Thyroid gland (tissue), 4 donors: ENCODE measurements around the gene TCF12. TPM values are rescaled to one million over a fixed set of nuclear protein-coding genes. Genes with fewer than 3 reads are reported as not detected.

ENCODE experiments used
- DNase-seq, 2 donors: peaks; one replicate each; pipeline ENCODE4 v3.0.0-alpha.2; 2019
- H3K27ac ChIP-seq, 3 donors: fragments of 200-600 bp; sonication (generic); 1 replicate in 2 of 3; 2 replicates in 1 of 3; pipeline ENCODE4 v1.5.1; 2016 to 2019; ENCODE audit warnings: mild to moderate bottlenecking in 1 of 3, moderate library complexity in 1 of 3
- H3K27me3 ChIP-seq: fragments of 200-600 bp; sonication (generic); one replicate; pipeline ENCODE4 v1.5.1; 2019
- H3K36me3 ChIP-seq, 2 donors: fragments of 200-600 bp; sonication (generic); one replicate each; pipeline ENCODE4 v1.5.1; 2016 to 2019
- H3K4me1 ChIP-seq, 2 donors: fragments of 200-600 bp; sonication (generic); one replicate each; pipeline ENCODE4 v1.5.1; 2017 to 2019
- H3K4me3 ChIP-seq, 3 donors: fragments of 200-600 bp; sonication (generic); replicated peaks in 1 of 3; 1 replicate in 2 of 3; 2 replicates in 1 of 3; pipeline ENCODE4 v1.5.1; 2016; ENCODE audit warnings: mild to moderate bottlenecking in 1 of 3
- H3K9me3 ChIP-seq: fragments of 200-600 bp; sonication (generic); one replicate; pipeline ENCODE4 v1.5.1; 2017
- POLR2A ChIP-seq, 2 donors: fragments of 450-650 bp; IDR thresholded peaks; one replicate each; pipeline ENCODE4 v1.6.1; 2017; ENCODE audit warnings: antibody characterized with exemption in 2 of 2, mild to moderate bottlenecking in 2 of 2, moderate library complexity in 1 of 2
- WGBS, 2 donors: methylation state at CpG; one replicate each; pipeline ENCODE4 v1.1.5; 2017; 5-methylcytosine and 5-hydroxymethylcytosine counted together
- intact Hi-C: fragments of 100-400 bp; cut with DNase I; formaldehyde crosslinking; loops from one replicate; pipeline ENCODE4 v1.15.1; 2023
- total RNA-seq, 4 donors: library from RNA; depleted of rRNA; stranded (reverse); fragments of >200 nt; gene quantifications; one replicate each; pipeline ENCODE4 v1.2.3, GENCODE V29; 2016
- TF ChIP-seq, protein P1 (sequence below), 6 experiments: fragments of 200-600 bp in 3 of 6; fragments of 450-650 bp in 3 of 6; sonication (generic) in 3 of 6; IDR thresholded peaks; one replicate each; pipeline ENCODE4 v1.5.1; 2016 to 2019; ENCODE audit warnings: antibody characterized with exemption in 6 of 6, mild to moderate bottlenecking in 2 of 6, inconsistent platforms in 1 of 6, moderate library complexity in 1 of 6

TCF12 gene
- total RNA-seq, 4 donors from 2014 or later = 54.8 to 156 (median 108) TPM

DNA sequence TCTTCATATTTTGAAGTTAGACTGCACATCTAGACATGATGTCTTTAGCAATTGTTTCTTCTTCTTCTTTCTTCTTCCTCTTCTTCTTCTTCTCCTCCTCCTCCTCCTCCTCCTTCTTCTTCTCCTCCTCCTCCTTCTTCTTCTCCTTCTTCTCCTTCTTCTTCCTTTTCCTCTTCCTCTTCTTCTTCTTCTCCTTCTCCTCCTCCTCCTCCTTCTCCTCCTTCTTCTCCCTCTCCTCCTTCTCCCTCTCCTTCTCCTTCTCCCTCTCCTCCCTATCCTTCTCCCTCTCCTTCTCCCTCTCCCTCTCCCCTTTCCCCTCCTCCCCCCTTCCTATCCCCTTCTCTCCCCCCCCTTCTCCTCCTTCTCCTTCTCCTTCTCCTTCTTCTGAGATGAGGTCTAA is 21.9 kb downstream of the TCF12 start:
- no peak for DNase-seq
- H3K36me3 ChIP-seq = no peaks in the 10 kb centered on the region
- intact Hi-C loops = no loop called here
- H3K9me3 ChIP-seq = no peaks in the 10 kb centered on the region
- no peak overlapping the region for H3K27ac ChIP-seq
- no peaks in the 10 kb centered on the region for H3K4me1 ChIP-seq
- no peaks in the 10 kb centered on the region for H3K27me3 ChIP-seq
- TF ChIP-seq, protein P1, sequence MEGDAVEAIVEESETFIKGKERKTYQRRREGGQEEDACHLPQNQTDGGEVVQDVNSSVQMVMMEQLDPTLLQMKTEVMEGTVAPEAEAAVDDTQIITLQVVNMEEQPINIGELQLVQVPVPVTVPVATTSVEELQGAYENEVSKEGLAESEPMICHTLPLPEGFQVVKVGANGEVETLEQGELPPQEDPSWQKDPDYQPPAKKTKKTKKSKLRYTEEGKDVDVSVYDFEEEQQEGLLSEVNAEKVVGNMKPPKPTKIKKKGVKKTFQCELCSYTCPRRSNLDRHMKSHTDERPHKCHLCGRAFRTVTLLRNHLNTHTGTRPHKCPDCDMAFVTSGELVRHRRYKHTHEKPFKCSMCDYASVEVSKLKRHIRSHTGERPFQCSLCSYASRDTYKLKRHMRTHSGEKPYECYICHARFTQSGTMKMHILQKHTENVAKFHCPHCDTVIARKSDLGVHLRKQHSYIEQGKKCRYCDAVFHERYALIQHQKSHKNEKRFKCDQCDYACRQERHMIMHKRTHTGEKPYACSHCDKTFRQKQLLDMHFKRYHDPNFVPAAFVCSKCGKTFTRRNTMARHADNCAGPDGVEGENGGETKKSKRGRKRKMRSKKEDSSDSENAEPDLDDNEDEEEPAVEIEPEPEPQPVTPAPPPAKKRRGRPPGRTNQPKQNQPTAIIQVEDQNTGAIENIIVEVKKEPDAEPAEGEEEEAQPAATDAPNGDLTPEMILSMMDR (IDR thresholded peaks at IDR 0.05) = no peak
- no peak for TF ChIP-seq POLR2A (IDR thresholded peaks at IDR 0.05)
- no peak overlapping the region for H3K4me3 ChIP-seq

DNA sequence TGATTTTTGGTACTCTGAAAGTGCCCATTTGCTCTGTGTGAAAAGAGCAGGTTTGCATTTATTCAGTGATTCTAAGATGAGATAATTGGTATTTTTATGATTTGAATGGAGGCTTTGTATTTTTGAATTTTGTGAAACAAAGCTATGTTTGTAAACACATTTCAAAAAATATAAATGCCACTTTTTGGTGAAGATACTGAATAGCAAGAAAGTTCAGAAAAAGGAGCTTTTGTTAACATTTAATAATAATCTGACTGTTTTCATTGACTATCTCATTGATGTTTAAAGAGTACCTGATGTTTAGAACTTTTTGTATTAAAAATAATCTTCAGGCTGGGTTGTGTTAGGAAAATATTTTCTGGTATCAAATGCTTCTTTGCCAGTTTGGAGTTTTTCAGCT is 23.7 kb downstream of the TCF12 start:
- intact Hi-C loops = no loop called here
- no peaks in the 10 kb centered on the region for H3K9me3 ChIP-seq

DNA sequence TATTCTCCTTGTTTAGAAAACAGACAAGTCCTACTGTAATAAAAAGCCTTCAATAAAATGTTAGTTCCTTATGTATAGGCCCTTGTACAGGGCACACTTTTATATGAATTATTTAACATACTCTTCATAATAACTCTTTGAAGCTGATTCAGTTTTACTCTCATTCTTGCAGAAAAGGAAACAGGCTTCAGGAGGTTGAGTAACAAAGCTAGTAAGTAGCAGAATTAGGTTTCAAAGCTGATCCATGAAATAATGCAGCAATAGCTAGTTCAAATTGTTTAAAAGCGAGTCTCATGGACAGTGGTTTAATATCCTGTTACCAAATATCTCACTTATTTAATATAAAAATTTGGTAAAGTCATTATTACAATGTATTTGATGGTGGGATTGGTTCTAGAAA is 25.0 kb downstream of the TCF12 start:
- no peak overlapping the region for H3K27ac ChIP-seq
- no peak for TF ChIP-seq POLR2A (IDR thresholded peaks at IDR 0.05)
- TF ChIP-seq, protein P1 (IDR thresholded peaks at IDR 0.05) = no peak
- H3K9me3 ChIP-seq = no peaks in the 10 kb centered on the region
- DNase-seq = no peak
- H3K4me3 ChIP-seq = no peak overlapping the region
- WGBS, 2 donors = 98% methylated on average over 1 of the region's 1 CpG
- H3K4me1 ChIP-seq = peaks cover 3% of the 10 kb centered on the region in 2 donors
- intact Hi-C loops = no loop called here
- H3K36me3 ChIP-seq = no peaks in the 10 kb centered on the region
- H3K27me3 ChIP-seq = no peaks in the 10 kb centered on the region

More for the DNA sequence above, 23.7 kb downstream of the TCF12 start:
- Histone ChIP-seq H3K36me3 (no peaks in the 10 kb centered on the region), H3K4me1 (no peaks in the 10 kb centered on the region), H3K27ac (no peak overlapping the region), H3K4me3 (no peak overlapping the region), H3K27me3 (no peaks in the 10 kb centered on the region)
- DNase-seq = no peak
- no peak for TF ChIP-seq POLR2A (IDR thresholded peaks at IDR 0.05)
- TF ChIP-seq, protein P1 (IDR thresholded peaks at IDR 0.05) = no peak

DNA sequence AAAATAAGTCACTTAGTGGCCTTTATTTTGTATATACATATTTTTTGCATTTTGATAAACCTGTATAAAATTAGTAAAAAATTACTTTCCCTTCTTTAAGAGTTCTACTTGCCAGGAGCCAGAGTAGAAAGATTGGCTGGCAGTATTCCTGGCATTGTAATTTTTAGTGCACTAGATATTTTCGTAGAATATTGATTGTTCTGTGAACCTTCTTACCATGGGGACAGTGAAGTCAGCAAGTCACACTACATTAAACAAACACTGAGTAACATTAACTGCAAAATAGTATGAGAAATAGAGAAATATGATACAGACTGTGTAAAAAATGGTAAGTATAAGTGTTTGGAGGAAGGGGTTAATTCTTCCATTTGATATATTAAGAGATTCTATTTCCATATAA is 26.0 kb downstream of the TCF12 start:
- Histone ChIP-seq H3K4me3 (no peak overlapping the region), H3K27ac (no peak overlapping the region), H3K9me3 (no peaks in the 10 kb centered on the region), H3K36me3 (no peaks in the 10 kb centered on the region), H3K4me1 (peaks cover 10 to 12% of the 10 kb centered on the region in 2 donors), H3K27me3 (no peaks in the 10 kb centered on the region)
- DNase-seq = no peak
- 65 to 82% methylated on average over 1 of the region's 1 CpG for WGBS, 2 donors
- TF ChIP-seq, protein P1 (IDR thresholded peaks at IDR 0.05) = no peak
- TF ChIP-seq POLR2A (IDR thresholded peaks at IDR 0.05) = no peak
- intact Hi-C loops = no loop called here

DNA sequence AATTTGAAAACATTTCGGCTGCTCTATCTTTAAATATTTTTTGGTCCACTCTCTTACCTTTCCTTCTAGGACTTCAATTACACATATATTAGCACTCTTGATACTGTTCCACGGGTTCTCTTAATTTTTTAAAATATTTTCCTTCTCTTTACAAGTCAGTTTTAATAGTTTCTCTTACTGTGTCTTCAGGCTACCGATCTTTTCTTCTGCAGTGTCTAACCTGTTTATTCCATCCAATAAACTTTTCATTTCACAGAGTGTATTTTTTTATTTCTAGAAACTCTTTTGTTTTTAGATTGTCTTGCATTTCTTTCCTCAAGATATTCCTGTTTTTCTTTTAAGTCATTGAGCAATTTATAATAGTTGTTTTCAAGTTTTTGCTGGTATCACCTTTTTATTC is 27.7 kb downstream of the TCF12 start:
- intact Hi-C loops = no loop called here
- DNase-seq = no peak
- Histone ChIP-seq H3K4me3 (no peak overlapping the region), H3K27me3 (no peaks in the 10 kb centered on the region), H3K27ac (no peak overlapping the region), H3K4me1 (peaks cover 13 to 17% of the 10 kb centered on the region in 2 donors), H3K36me3 (no peaks in the 10 kb centered on the region), H3K9me3 (no peaks in the 10 kb centered on the region)
- WGBS, 2 donors = 97 to 98% methylated on average over 3 of the region's 3 CpGs
- TF ChIP-seq, protein P1 (IDR thresholded peaks at IDR 0.05) = no peak
- TF ChIP-seq POLR2A (IDR thresholded peaks at IDR 0.05) = no peak
